Subcutaneous abdominal adipose tissue (tissue), 5 donors: ENCODE data around the gene ZFP36L1.

ENCODE experiments used
- H3K27ac ChIP-seq: one replicate; pipeline ENCODE4 v1.7.0; 2013; ENCODE audit warnings: low read depth, mild to moderate bottlenecking, inconsistent platforms, low read length, moderate library complexity
- H3K27me3 ChIP-seq, 5 donors: one replicate each; pipeline ENCODE4 v1.7.0; 2013; ENCODE audit warnings: low read length in 5 of 5, inconsistent platforms in 1 of 5; ENCODE audit not compliant: control insufficient read depth in 5 of 5, insufficient read depth in 4 of 5
- H3K36me3 ChIP-seq, 5 donors: one replicate each; pipeline ENCODE4 v1.7.0; 2013; ENCODE audit warnings: low read length in 5 of 5; ENCODE audit not compliant: control insufficient read depth in 5 of 5, insufficient read depth in 5 of 5
- H3K4me1 ChIP-seq, 5 donors: one replicate each; pipeline ENCODE4 v1.7.0; 2013; ENCODE audit warnings: low read length in 5 of 5, mild to moderate bottlenecking in 3 of 5, moderate library complexity in 1 of 5; ENCODE audit not compliant: control insufficient read depth in 5 of 5, insufficient read depth in 5 of 5
- H3K4me3 ChIP-seq, 5 donors: one replicate each; pipeline ENCODE4 v1.7.0; 2013; ENCODE audit warnings: low read length in 5 of 5, low read depth in 1 of 5
- H3K9ac ChIP-seq, 5 donors: one replicate each; pipeline ENCODE4 v1.7.0; 2013; ENCODE audit warnings: low read length in 5 of 5, mild to moderate bottlenecking in 4 of 5, moderate library complexity in 3 of 5
- H3K9me3 ChIP-seq, 5 donors: one replicate each; pipeline ENCODE4 v1.7.0; 2013; ENCODE audit warnings: low read length in 5 of 5; ENCODE audit not compliant: control insufficient read depth in 5 of 5
- donor health status: healthy.
- donor health status: healthy.
- donor health status: healthy.
- donor health status: healthy.
- donor health status: healthy.

Gene ZFP36L1

GRCh38 chr14:68785534-68786490 is 7.1 kb downstream of the ZFP36L1 start:
- Histone ChIP-seq H3K36me3 (peaks cover 6 to 38% (median 28%) of the 10 kb centered on the region in 5 donors), H3K27me3 (no peaks in the 10 kb centered on the region), H3K4me1 (peaks cover 7 to 74% (median 63%) of the 10 kb centered on the region in 5 donors), H3K9ac (no peak overlapping the region), H3K4me3 (no peak overlapping the region), H3K9me3 (no peaks in the 10 kb centered on the region), H3K27ac (peak overlapping the region; percentile 100)

GRCh38 chr14:68784978-68785533 is 7.8 kb downstream of the ZFP36L1 start:
- H3K4me1 ChIP-seq = peaks cover 9 to 74% (median 65%) of the 10 kb centered on the region in 5 donors
- peak overlapping the region; percentile 100 for H3K27ac ChIP-seq
- peak overlapping the region in 1 of 5 donors; percentile 19 for H3K4me3 ChIP-seq
- no peaks in the 10 kb centered on the region for H3K27me3 ChIP-seq
- peaks cover 6 to 32% (median 21%) of the 10 kb centered on the region in 5 donors for H3K36me3 ChIP-seq
- H3K9me3 ChIP-seq = no peaks in the 10 kb centered on the region
- H3K9ac ChIP-seq = no peak overlapping the region

- Histone ChIP-seq H3K9me3 (no peaks in the 10 kb centered on the region), H3K27ac (peak overlapping the region; percentile 100), H3K4me3 (no peak overlapping the region), H3K27me3 (no peaks in the 10 kb centered on the region), H3K36me3 (peaks cover 6 to 25% (median 14%) of the 10 kb centered on the region in 5 donors), H3K4me1 (peaks cover 9 to 73% (median 63%) of the 10 kb centered on the region in 5 donors), H3K9ac (no peak overlapping the region)
Measured at GRCh38 chr14:68784226-68784910, 8.5 kb downstream of the ZFP36L1 start.

GRCh38 chr14:68783408-68784225 is 9.2 kb downstream of the ZFP36L1 start:
- peaks cover 9 to 74% (median 58%) of the 10 kb centered on the region in 5 donors for H3K4me1 ChIP-seq
- peak overlapping the region; percentile 100 for H3K27ac ChIP-seq
- H3K9ac ChIP-seq = no peak overlapping the region
- H3K27me3 ChIP-seq = no peaks in the 10 kb centered on the region
- no peak overlapping the region for H3K4me3 ChIP-seq
- H3K36me3 ChIP-seq = peaks cover 6 to 18% (median 10%) of the 10 kb centered on the region in 5 donors
- no peaks in the 10 kb centered on the region for H3K9me3 ChIP-seq

GRCh38 chr14:68782091-68782981 is 10.5 kb downstream of the ZFP36L1 start:
- Histone ChIP-seq H3K27me3 (no peaks in the 10 kb centered on the region), H3K4me1 (peaks cover 9 to 70% (median 50%) of the 10 kb centered on the region in 5 donors), H3K9me3 (no peaks in the 10 kb centered on the region), H3K4me3 (no peak overlapping the region), H3K27ac (no peak overlapping the region), H3K36me3 (peaks cover 0 to 8% (median 5%) of the 10 kb centered on the region in 5 donors), H3K9ac (no peak overlapping the region)

GRCh38 chr14:68781161-68782021 is 11.5 kb downstream of the ZFP36L1 start:
- Histone ChIP-seq H3K27ac (peak overlapping the region; percentile 7), H3K9me3 (no peaks in the 10 kb centered on the region), H3K36me3 (no peaks in the 10 kb centered on the region), H3K4me1 (peaks cover 10 to 65% (median 44%) of the 10 kb centered on the region in 5 donors), H3K9ac (no peak overlapping the region), H3K4me3 (peak overlapping the region in 1 of 5 donors; percentile 12), H3K27me3 (no peaks in the 10 kb centered on the region)

GRCh38 chr14:68780358-68781160 is 12.3 kb downstream of the ZFP36L1 start:
- no peak overlapping the region for H3K9ac ChIP-seq
- peak overlapping the region in 2 of 5 donors; percentile 4 to 12 for H3K4me3 ChIP-seq
- peaks cover 0 to under 1% (median 0%) of the 10 kb centered on the region in 5 donors for H3K9me3 ChIP-seq
- H3K36me3 ChIP-seq = no peaks in the 10 kb centered on the region
- H3K4me1 ChIP-seq = peaks cover 11 to 63% (median 39%) of the 10 kb centered on the region in 5 donors
- H3K27ac ChIP-seq = peak overlapping the region; percentile 7
- H3K27me3 ChIP-seq = no peaks in the 10 kb centered on the region
